ENCODE measurements around the gene GGT6. TPM values are rescaled to one million over a fixed set of nuclear protein-coding genes. Genes with fewer than 3 reads are reported as not detected.
A peak's percentile ranks its signal among the peaks of the same experiment; 100 is the strongest.
"Not testable (repeated sequence)": the region's sequence is repeated elsewhere in the genome, so short reads cannot be mapped to it uniquely, and the experiment has no call there.

The GGT6 gene
- total RNA-seq, 4 donors from 2014 or later = 64.6 to 187 (median 134) TPM

GRCh38 chr17:4590981-4591453, 30.6 kb upstream of the GGT6 start:
- no CpG with 5 or more reads among the region's 10 CpGs for WGBS
- Histone ChIP-seq H3K27ac (no peak overlapping the region), H3K4me3 (no peak overlapping the region), H3K9me3 (no peaks in the 10 kb centered on the region), H3K4me1 (no peaks in the 10 kb centered on the region), H3K36me3 (no peaks in the 10 kb centered on the region), H3K27me3 (no peaks in the 10 kb centered on the region)
- TF ChIP-seq POLR2A (IDR thresholded peaks at IDR 0.05) = no peak
- TF ChIP-seq CTCF (IDR thresholded peaks at IDR 0.05) = no peak
- no peak for TF ChIP-seq POLR2AphosphoS5 (IDR thresholded peaks at IDR 0.05)
- TF ChIP-seq EP300 (IDR thresholded peaks at IDR 0.05) = no peak
- peak in 1 of 2 donors; percentile 52 for DNase-seq (ENCODE audit: low spot score in 2 of 2)

- H3K27me3 ChIP-seq; DNase-seq (ENCODE audit: low spot score in 2 of 2); H3K4me1 ChIP-seq; H3K36me3 ChIP-seq; H3K27ac ChIP-seq; H3K9me3 ChIP-seq; H3K4me3 ChIP-seq: not testable (repeated sequence)
- 77% methylated on average over 10 of the region's 11 CpGs for WGBS
These were observed 29.7 kb upstream of the GGT6 start for GRCh38 chr17:4590042-4590441.

- peaks cover 19% of the 10 kb centered on the region for H3K27me3 ChIP-seq
- H3K27ac ChIP-seq = peak overlapping the region; percentile 15
- TF ChIP-seq POLR2AphosphoS5 (IDR thresholded peaks at IDR 0.05) (no peak), POLR2A (IDR thresholded peaks at IDR 0.05) (no peak), EP300 (IDR thresholded peaks at IDR 0.05) (no peak), CTCF (IDR thresholded peaks at IDR 0.05) (no peak)
- WGBS = 65% methylated on average over 22 of the region's 22 CpGs
- no peaks in the 10 kb centered on the region for H3K9me3 ChIP-seq
- no peak for DNase-seq (ENCODE audit: low spot score in 2 of 2)
- no peak overlapping the region for H3K4me3 ChIP-seq
- H3K36me3 ChIP-seq = no peaks in the 10 kb centered on the region
- H3K4me1 ChIP-seq = peaks cover 10% of the 10 kb centered on the region
These were observed 28.7 kb upstream of the GGT6 start for GRCh38 chr17:4588898-4589625.

GRCh38 chr17:4588391-4588790, 28.0 kb upstream of the GGT6 start:
- Histone ChIP-seq H3K4me3 (no peak overlapping the region), H3K36me3 (no peaks in the 10 kb centered on the region), H3K27me3 (peaks cover 26% of the 10 kb centered on the region), H3K27ac (no peak overlapping the region), H3K9me3 (no peaks in the 10 kb centered on the region), H3K4me1 (peaks cover 17% of the 10 kb centered on the region)
- no peak for DNase-seq (ENCODE audit: low spot score in 2 of 2)
- TF ChIP-seq EP300 (IDR thresholded peaks at IDR 0.05) = no peak
- TF ChIP-seq CTCF (IDR thresholded peaks at IDR 0.05) = no peak
- no peak for TF ChIP-seq POLR2A (IDR thresholded peaks at IDR 0.05)
- no peak for TF ChIP-seq POLR2AphosphoS5 (IDR thresholded peaks at IDR 0.05)
- WGBS = 75% methylated on average over 11 of the region's 11 CpGs

GRCh38 chr17:4587803-4588202, 27.4 kb upstream of the GGT6 start:
- Histone ChIP-seq H3K27me3 (peaks cover 31% of the 10 kb centered on the region), H3K4me1 (peaks cover 17% of the 10 kb centered on the region), H3K4me3 (no peak overlapping the region), H3K27ac (peak overlapping the region; percentile 20), H3K9me3 (no peaks in the 10 kb centered on the region), H3K36me3 (no peaks in the 10 kb centered on the region)
- WGBS = 75% methylated on average over 7 of the region's 9 CpGs
- DNase-seq (ENCODE audit: low spot score in 2 of 2) = no peak
- TF ChIP-seq POLR2A (IDR thresholded peaks at IDR 0.05) (no peak), POLR2AphosphoS5 (IDR thresholded peaks at IDR 0.05) (no peak), CTCF (IDR thresholded peaks at IDR 0.05) (no peak), EP300 (IDR thresholded peaks at IDR 0.05) (no peak)
